ENCODE data around the gene JARID2. TPM values are rescaled to one million over a fixed set of nuclear protein-coding genes. Genes with fewer than 3 reads are reported as not detected.

Gene JARID2
- total and polyA plus RNA-seq, 10 of the 15 experiments (the other 5 are each of a cell fraction or from before 2014, with no cell fraction given), result 4.2 to 21.6 (median 11.7) TPM

DNA sequence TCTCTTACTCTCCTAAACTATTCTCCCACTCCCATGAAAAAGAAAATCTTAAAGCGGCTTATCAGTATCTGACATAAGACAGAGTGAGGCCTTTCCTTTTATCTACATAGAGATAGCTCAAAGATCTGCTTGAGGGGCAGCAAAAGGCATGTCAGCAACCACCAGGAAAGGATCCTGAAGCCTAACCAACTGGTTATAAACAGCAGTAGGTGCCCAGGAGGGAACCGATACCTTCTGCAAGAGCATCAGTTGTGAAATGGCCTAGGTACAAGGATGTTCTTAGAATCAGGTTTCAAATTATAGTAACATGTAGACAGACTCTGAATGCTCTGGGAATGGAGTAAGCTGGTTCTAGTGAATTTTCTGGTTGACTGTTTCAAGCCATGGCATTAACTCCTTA is 21.4 kb downstream of the JARID2 start:
- DNase-seq (ENCODE audit: low read depth, low spot score) (no peak), ATAC-seq (peak; percentile 9; the same call in 1 of the 3 replicates), FAIRE-seq (no peak)
- H3K4me2 ChIP-seq (ENCODE audit: control insufficient read depth, insufficient read depth), result 0 out of 2 replicates have a peak overlapping the region, but pooled peaks have one; percentile 81
- WGBS (ENCODE audit: insufficient coverage, insufficient replicate concordance, low lambda C conversion rate, missing lambda C conversion rate), result 97% methylated on average over 2 of the region's 2 CpGs
- ChIA-PET CTCF (interaction anchor here (1.3 to 3.0 kb wide), 4 partner anchors 11 to 121 kb away, joined by 3 to 21 read pairs (median 8); no protein-coding TSS in a partner anchor), POLR2A (interaction anchor here (0.9 to 2.8 kb wide), 6 partner anchors 13 to 57 kb away, joined by 3 to 12 read pairs (median 6); partner anchors contain the start of gene JARID2), SMC1A (ENCODE audit: uncharacterized antibody, unreplicated experiment) (interaction anchor here (0.6 to 9.3 kb wide), 12 partner anchors 11 to 347 kb away, joined by 3 to 89 read pairs (median 6); no protein-coding TSS in a partner anchor), RAD21 (ENCODE audit: unreplicated experiment) (interaction anchor here (0.6 to 6.1 kb wide), 12 partner anchors 8 to 805 kb away, joined by 3 to 64 read pairs (median 10); no protein-coding TSS in a partner anchor)
- TF ChIP-seq, protein P1, sequence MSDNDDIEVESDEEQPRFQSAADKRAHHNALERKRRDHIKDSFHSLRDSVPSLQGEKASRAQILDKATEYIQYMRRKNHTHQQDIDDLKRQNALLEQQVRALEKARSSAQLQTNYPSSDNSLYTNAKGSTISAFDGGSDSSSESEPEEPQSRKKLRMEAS (IDR thresholded peaks at IDR 0.05; ENCODE audit: low read depth, low read length), result no peak
- peak; percentile 56; the same call in 1 of the 2 replicates for TF ChIP-seq SPI1 (IDR thresholded peaks at IDR 0.05; ENCODE audit: borderline replicate concordance, insufficient read depth, low read depth, low read length)
- H4K20me1 ChIP-seq (ENCODE audit: control insufficient read depth, insufficient read depth), result 0 out of 2 replicates have a peak, but pooled peaks cover 5% of the 10 kb centered on the region
- H3K36me3 ChIP-seq (ENCODE audit: control insufficient read depth in 2 of 2, insufficient read depth in 2 of 2, low read length in 1 of 2), result peaks cover 0 to 3% of the 10 kb centered on the region in 2 experiments; a peak in 2 of 4 replicates
- intact Hi-C loops (cut with micrococcal nuclease; ENCODE audit: unreplicated experiment) (loop anchor here (5.0 kb wide), 1 partner anchor 35 kb away; no protein-coding TSS in a partner anchor), in situ Hi-C loops (cut with MboI) (no loop called here)
- H3K9me3 ChIP-seq (replicated peaks; ENCODE audit: control insufficient read depth, insufficient read depth, low read length), result no peaks in the 10 kb centered on the region
- H2AFZ ChIP-seq (ENCODE audit: control insufficient read depth, low read depth, low read length), result no peak overlapping the region
- no TSS peak for BruUV-seq (replicated peaks)
- peak overlapping the region; percentile 62 for H3K27ac ChIP-seq (ENCODE audit: control insufficient read depth, insufficient read depth)
- H3K9ac ChIP-seq (ENCODE audit: control insufficient read depth, insufficient read depth, low read length), result no peak overlapping the region
- H3K79me2 ChIP-seq (ENCODE audit: control insufficient read depth, insufficient read depth, low read length), result peaks cover 95% of the 10 kb centered on the region
- H3K4me1 ChIP-seq (ENCODE audit: control insufficient read depth, insufficient read depth, low read length), result peaks cover 61% of the 10 kb centered on the region
- H3K4me3 ChIP-seq, result no peak overlapping the region
- H3K27me3 ChIP-seq (replicated peaks in 1 of 2; ENCODE audit: control insufficient read depth in 2 of 2, insufficient read depth in 2 of 2, low read length in 1 of 2), result no peaks in the 10 kb centered on the region

DNA sequence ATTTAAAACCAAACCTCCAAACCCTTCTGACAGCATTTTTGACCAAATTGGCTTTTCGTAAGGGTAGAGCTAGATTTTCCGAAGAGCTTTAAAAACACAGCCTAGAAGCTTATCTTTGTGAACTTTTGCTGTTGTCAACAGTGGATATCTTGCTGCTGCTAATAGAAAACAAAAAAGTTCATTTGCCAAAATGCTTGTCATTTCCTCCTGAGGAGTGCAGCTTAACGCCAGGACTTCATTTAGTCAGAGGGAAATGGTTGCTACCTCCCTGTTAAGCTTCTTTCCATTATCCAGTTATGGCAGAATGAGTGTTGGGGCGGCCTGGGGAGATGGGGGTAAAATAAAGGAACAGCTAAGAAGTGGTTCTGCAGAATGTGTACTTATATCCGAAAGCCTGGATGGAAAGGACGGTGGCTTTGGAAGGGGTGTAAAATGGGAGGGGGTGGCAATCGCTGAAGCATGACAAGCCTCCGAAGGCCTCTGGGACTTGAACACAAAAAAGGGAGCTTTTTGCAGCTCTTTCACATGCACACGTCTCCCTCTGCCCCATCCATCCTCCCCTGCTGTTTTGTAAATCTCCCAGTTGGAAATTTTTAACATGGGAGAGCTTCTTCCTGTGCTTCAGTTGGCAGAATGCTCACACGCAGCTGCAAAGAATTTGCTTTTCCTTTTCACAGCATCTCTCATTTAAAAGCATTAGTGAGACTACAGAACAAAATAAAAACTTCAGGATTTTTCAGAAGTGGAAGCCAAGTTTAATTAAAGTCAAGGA is 22.5 kb downstream of the JARID2 start:
- BruUV-seq (replicated peaks), result TSS peak; percentile 2
- Histone ChIP-seq H2AFZ (ENCODE audit: control insufficient read depth, low read depth, low read length) (no peak overlapping the region), H3K79me2 (ENCODE audit: control insufficient read depth, insufficient read depth, low read length) (peaks cover 94% of the 10 kb centered on the region), H4K20me1 (ENCODE audit: control insufficient read depth, insufficient read depth) (0 out of 2 replicates have a peak, but pooled peaks cover 5% of the 10 kb centered on the region), H3K4me3 (no peak overlapping the region), H3K27me3 (replicated peaks in 1 of 2; ENCODE audit: control insufficient read depth in 2 of 2, insufficient read depth in 2 of 2, low read length in 1 of 2) (no peaks in the 10 kb centered on the region), H3K9me3 (replicated peaks; ENCODE audit: control insufficient read depth, insufficient read depth, low read length) (no peaks in the 10 kb centered on the region), H3K4me1 (ENCODE audit: control insufficient read depth, insufficient read depth, low read length) (peaks cover 53% of the 10 kb centered on the region), H3K4me2 (ENCODE audit: control insufficient read depth, insufficient read depth) (peak overlapping the region; percentile 7; the same call in 1 of the 2 replicates), H3K36me3 (ENCODE audit: control insufficient read depth in 2 of 2, insufficient read depth in 2 of 2, low read length in 1 of 2) (peaks cover 0 to 3% of the 10 kb centered on the region in 2 experiments; a peak in 2 of 4 replicates), H3K9ac (ENCODE audit: control insufficient read depth, insufficient read depth, low read length) (no peak overlapping the region), H3K27ac (ENCODE audit: control insufficient read depth, insufficient read depth) (0 out of 2 replicates have a peak overlapping the region, but pooled peaks have one; percentile 17)
- CTCF ChIA-PET, result interaction anchor here (0.8 to 1.7 kb wide), 3 partner anchors 9 to 20 kb away, joined by 5 to 9 read pairs (median 6); no protein-coding TSS in a partner anchor
- SMC1A ChIA-PET (ENCODE audit: uncharacterized antibody, unreplicated experiment), result interaction anchor here (0.8 to 9.3 kb wide), 11 partner anchors 9 to 356 kb away, joined by 3 to 89 read pairs (median 4); no protein-coding TSS in a partner anchor
- POLR2A ChIA-PET, result interaction anchor here (0.6 to 1.5 kb wide), 5 partner anchors 11 to 37 kb away, joined by 3 to 10 read pairs (median 3); no protein-coding TSS in a partner anchor
- intact Hi-C loops (cut with micrococcal nuclease; ENCODE audit: unreplicated experiment), result loop anchor here (5.0 kb wide), 1 partner anchor 34 kb away; no protein-coding TSS in a partner anchor
- in situ Hi-C loops (cut with MboI), result no loop called here
- no peak for DNase-seq (ENCODE audit: low read depth, low spot score)
- RAD21 ChIA-PET (ENCODE audit: unreplicated experiment), result interaction anchor here (1.3 to 6.1 kb wide), 4 partner anchors 11 to 31 kb away, joined by 5 to 64 read pairs (median 27); no protein-coding TSS in a partner anchor
- peak; percentile 61; the same call in 1 of the 2 replicates for TF ChIP-seq PAX5 (IDR thresholded peaks at IDR 0.05; ENCODE audit: borderline replicate concordance, low read depth, low read length)
- no peak for TF ChIP-seq JUNB (IDR thresholded peaks at IDR 0.05)
- ATAC-seq, result no peak
- WGBS (ENCODE audit: insufficient coverage, insufficient replicate concordance, low lambda C conversion rate, missing lambda C conversion rate), result 91% methylated on average over 9 of the region's 10 CpGs
- no peak for FAIRE-seq
